Measurements from ENCODE around the gene SELENOI.

GRCh38 chr2:26297061-26297460 is 48.9 kb upstream of the SELENOI start:
- no peak for TF ChIP-seq POLR2AphosphoS5 (IDR thresholded peaks at IDR 0.05; ENCODE audit: insufficient read depth in 1 of 2, low read depth in 1 of 2)
- TF ChIP-seq CTCF (IDR thresholded peaks at IDR 0.05), result no peak
